ENCODE measurements around the gene SCAMP1.
A peak's percentile ranks its signal among the peaks of the same experiment; 100 is the strongest.

The SCAMP1 gene, protein sequence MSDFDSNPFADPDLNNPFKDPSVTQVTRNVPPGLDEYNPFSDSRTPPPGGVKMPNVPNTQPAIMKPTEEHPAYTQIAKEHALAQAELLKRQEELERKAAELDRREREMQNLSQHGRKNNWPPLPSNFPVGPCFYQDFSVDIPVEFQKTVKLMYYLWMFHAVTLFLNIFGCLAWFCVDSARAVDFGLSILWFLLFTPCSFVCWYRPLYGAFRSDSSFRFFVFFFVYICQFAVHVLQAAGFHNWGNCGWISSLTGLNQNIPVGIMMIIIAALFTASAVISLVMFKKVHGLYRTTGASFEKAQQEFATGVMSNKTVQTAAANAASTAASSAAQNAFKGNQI

DNA sequence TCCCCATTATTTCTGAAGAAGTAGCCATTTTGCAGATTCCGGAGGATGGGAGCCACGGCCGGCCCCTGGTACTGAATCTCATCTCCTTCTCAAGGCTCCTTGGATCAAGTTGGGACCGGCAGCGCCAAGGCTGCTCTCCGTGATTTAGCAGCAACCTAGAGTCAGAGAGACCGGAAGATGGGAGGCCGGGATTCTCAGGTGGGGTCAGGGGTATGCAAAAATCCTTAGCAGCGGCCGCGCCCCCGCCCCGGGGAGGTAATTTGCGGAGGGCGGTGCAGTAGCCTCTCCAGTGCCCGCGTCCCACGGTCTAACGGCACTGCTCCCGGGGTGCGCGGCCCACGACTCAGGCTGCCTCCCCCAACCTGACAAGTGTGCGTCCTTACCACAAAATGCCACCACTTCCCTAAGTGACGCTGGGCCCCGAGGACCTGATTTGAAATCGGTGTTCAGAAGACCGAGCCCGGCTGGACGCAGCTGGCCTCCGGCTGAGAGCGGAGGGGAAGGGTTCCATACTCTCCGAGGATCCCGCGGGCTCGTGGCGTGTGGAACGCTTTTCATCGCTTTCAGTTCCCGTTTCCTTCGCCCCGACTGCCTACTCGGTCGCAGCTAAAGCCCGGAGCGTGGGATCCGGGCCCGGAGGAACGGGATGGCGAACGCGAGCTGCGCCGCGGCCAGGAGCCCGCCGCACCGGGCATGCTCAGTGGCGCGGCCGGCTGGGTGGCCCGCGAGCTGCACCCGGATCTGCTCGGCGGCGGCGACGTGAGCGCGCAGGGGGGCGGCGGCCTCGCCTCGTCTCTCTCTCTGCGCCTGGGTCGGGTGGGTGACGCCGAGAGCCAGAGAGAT lies at the start of gene SCAMP1:
Gene SCAMP1, plus strand, starts transcription at position 787 of the 843 bp plus-strand sequence. Its CDS starts 55 bp downstream, at position 842.
- peaks cover 10% of the 10 kb centered on the region for H3K4me1 ChIP-seq (ENCODE audit: control insufficient read depth, low read depth, low read length)
- no peaks in the 10 kb centered on the region for H3K36me3 ChIP-seq (ENCODE audit: control insufficient read depth, low read depth, low read length)
- H3K9ac ChIP-seq (ENCODE audit: low read length) = peak within 1 kb of the TSS; percentile 88
- no peaks in the 10 kb centered on the region for H3K9me3 ChIP-seq (ENCODE audit: control insufficient read depth, low read depth, low read length)
- peak within 1 kb of the TSS; percentile 95 for H3K4me3 ChIP-seq (ENCODE audit: low read length)
- H3K27ac ChIP-seq (ENCODE audit: low read length) = peak within 1 kb of the TSS; percentile 80
- H3K27me3 ChIP-seq (ENCODE audit: control insufficient read depth, insufficient read depth, low read length) = no peaks in the 10 kb centered on the region

DNA sequence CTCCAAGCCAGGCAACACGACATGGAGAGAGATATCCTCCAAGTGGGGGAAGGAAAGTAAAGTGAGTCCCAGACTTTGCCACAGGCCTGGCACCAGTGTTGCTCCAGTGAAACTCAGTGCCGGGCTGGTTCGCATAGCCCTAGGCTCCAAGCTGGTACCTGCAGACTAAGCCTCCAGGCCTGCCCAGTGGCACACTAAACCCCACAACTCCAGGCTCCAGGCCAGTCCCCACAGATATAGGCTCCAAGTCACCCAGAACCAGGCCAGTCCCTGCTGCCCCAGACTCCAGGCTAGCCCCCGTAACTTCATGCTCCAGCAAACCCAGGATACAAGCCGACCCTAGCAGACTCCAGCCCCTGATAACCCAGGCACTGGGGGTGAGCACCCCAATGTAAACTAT lies 42.9 kb upstream of the SCAMP1 start:
- no peaks in the 10 kb centered on the region for H3K36me3 ChIP-seq (ENCODE audit: control insufficient read depth, low read depth, low read length)
- H3K27me3 ChIP-seq (ENCODE audit: control insufficient read depth, insufficient read depth, low read length) = no peaks in the 10 kb centered on the region
- no peak overlapping the region for H3K27ac ChIP-seq (ENCODE audit: low read length)
- H3K4me1 ChIP-seq (ENCODE audit: control insufficient read depth, low read depth, low read length) = peaks cover 8% of the 10 kb centered on the region
- no peak overlapping the region for H3K9ac ChIP-seq (ENCODE audit: low read length)
- H3K4me3 ChIP-seq (ENCODE audit: low read length) = no peak overlapping the region
- H3K9me3 ChIP-seq (ENCODE audit: control insufficient read depth, low read depth, low read length) = no peaks in the 10 kb centered on the region

DNA sequence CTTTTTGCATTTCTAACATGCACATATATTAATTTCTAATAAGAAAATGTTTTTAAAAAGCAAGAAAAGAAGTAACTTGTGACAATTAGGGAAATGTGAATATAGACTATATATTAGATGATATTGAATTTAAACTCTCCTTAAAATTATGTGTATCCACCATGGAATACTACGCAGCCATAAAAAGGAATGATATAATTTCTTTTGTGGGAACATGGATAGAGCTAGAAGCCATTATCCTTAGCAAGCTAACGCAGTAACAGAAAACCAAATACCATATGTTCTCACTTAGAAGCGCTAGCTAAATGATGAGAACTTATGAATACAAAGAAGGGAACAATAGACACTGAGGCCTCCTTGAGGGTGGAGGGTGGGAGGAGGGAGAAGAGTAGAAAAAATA lies 42.1 kb upstream of the SCAMP1 start:
- Histone ChIP-seq H3K27me3 (ENCODE audit: control insufficient read depth, insufficient read depth, low read length) (no peaks in the 10 kb centered on the region), H3K9ac (ENCODE audit: low read length) (no peak overlapping the region), H3K36me3 (ENCODE audit: control insufficient read depth, low read depth, low read length) (no peaks in the 10 kb centered on the region), H3K4me1 (ENCODE audit: control insufficient read depth, low read depth, low read length) (peaks cover 8% of the 10 kb centered on the region), H3K9me3 (ENCODE audit: control insufficient read depth, low read depth, low read length) (no peaks in the 10 kb centered on the region), H3K4me3 (ENCODE audit: low read length) (no peak overlapping the region), H3K27ac (ENCODE audit: low read length) (no peak overlapping the region)

DNA sequence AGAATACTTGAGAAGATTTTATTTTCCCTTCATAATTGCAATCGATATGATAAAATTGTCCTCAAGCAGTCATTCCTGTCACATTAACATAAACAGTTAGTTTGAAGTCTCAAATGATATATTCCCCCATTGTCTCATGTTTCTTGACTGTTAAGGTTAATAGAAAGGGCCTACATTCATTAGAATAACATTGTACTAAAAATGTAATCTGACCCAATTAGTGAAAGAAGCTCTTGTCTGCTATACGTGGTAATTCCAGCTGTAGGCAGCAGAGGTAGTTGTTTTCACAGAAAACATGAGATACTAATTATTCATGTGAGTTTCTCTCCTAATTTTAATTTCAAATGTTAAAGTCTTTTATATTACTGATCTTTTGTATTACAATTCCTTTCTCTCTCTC lies 40.0 kb upstream of the SCAMP1 start:
- no peak overlapping the region for H3K27ac ChIP-seq (ENCODE audit: low read length)
- H3K9me3 ChIP-seq (ENCODE audit: control insufficient read depth, low read depth, low read length) = no peaks in the 10 kb centered on the region
- H3K27me3 ChIP-seq (ENCODE audit: control insufficient read depth, insufficient read depth, low read length) = no peaks in the 10 kb centered on the region
- no peaks in the 10 kb centered on the region for H3K36me3 ChIP-seq (ENCODE audit: control insufficient read depth, low read depth, low read length)
- H3K9ac ChIP-seq (ENCODE audit: low read length) = no peak overlapping the region
- no peak overlapping the region for H3K4me3 ChIP-seq (ENCODE audit: low read length)
- H3K4me1 ChIP-seq (ENCODE audit: control insufficient read depth, low read depth, low read length) = peaks cover 8% of the 10 kb centered on the region

DNA sequence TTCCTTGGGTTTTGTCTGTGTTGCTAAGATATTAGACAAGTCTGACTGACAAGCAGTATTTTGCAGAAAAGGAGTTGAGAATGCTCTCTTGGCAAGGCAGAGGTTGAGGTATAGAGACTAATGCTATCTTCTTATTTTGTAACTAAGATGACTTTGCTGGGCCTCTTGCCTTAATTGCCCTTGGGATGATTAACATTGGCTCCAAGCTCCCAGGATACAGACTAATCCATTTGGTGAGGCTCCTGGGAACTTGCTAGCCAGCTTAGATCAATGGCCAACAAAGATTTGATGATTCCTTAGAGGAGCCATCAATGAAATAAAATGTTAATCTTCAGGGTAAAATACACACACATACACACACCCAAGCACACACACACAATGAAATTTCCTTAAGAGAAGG lies 37.2 kb upstream of the SCAMP1 start:
- no peak overlapping the region for H3K9ac ChIP-seq (ENCODE audit: low read length)
- no peaks in the 10 kb centered on the region for H3K9me3 ChIP-seq (ENCODE audit: control insufficient read depth, low read depth, low read length)
- H3K4me3 ChIP-seq (ENCODE audit: low read length) = no peak overlapping the region
- no peaks in the 10 kb centered on the region for H3K27me3 ChIP-seq (ENCODE audit: control insufficient read depth, insufficient read depth, low read length)
- no peak overlapping the region for H3K27ac ChIP-seq (ENCODE audit: low read length)
- H3K36me3 ChIP-seq (ENCODE audit: control insufficient read depth, low read depth, low read length) = no peaks in the 10 kb centered on the region
- H3K4me1 ChIP-seq (ENCODE audit: control insufficient read depth, low read depth, low read length) = peaks cover 9% of the 10 kb centered on the region

DNA sequence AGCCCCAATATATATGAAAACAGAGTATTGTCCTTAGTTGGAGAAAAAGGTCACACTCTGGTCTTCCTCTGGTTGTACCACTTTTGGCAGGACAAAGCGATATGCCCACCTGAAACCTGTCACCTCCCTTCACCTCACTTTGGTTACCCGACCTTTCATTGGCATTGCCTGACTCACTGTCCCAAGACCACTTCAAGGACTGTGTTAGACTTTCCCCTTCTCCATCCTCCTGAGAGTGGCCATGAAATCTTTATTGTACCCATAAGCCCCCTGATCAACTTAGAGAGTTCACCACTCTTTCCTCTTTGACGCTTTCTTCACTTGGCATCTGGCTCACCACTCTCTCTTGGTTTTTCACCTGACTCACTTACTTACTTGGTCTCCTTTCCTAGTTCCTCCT lies 33.5 kb upstream of the SCAMP1 start:
- Histone ChIP-seq H3K9ac (ENCODE audit: low read length) (no peak overlapping the region), H3K9me3 (ENCODE audit: control insufficient read depth, low read depth, low read length) (no peaks in the 10 kb centered on the region), H3K27ac (ENCODE audit: low read length) (no peak overlapping the region), H3K4me1 (ENCODE audit: control insufficient read depth, low read depth, low read length) (peaks cover 14% of the 10 kb centered on the region), H3K4me3 (ENCODE audit: low read length) (no peak overlapping the region), H3K36me3 (ENCODE audit: control insufficient read depth, low read depth, low read length) (no peaks in the 10 kb centered on the region), H3K27me3 (ENCODE audit: control insufficient read depth, insufficient read depth, low read length) (no peaks in the 10 kb centered on the region)

DNA sequence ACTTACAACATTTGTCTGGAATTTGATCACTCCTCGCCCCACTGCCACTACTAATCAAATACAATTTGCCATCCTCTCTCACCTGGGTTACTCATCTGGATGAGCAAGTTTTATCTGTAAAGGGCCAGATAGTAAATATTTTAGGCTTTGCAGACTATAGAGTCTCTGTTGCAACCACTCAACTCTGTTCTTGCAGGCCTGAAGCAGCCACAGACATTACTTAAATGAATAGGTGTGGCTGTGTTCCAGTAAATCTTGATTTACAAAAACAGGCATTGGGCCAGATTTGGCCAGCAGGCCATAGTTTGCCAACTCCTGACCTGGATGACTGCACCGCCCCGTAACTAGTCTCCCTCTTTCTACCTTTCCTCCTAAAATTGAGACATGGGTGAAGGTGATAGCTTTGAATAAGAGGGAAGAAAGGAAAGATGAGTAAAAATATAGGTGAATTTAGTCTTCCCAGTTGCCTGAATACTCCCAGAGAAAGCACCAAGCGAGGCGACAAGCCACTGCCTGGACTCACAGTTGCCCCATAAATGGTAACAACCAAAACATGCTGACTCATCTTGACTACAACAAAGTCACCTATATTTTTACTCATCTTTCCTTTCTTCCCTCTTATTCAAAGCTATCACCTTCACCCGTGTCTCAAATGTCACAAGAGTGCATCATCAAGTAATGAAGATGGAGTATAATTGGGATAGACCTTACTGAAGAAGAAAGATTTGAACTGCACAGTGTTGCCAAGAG lies 32.5 kb upstream of the SCAMP1 start:
- no peak overlapping the region for H3K27ac ChIP-seq (ENCODE audit: low read length)
- peaks cover 14% of the 10 kb centered on the region for H3K4me1 ChIP-seq (ENCODE audit: control insufficient read depth, low read depth, low read length)
- H3K9me3 ChIP-seq (ENCODE audit: control insufficient read depth, low read depth, low read length) = no peaks in the 10 kb centered on the region
- H3K9ac ChIP-seq (ENCODE audit: low read length) = no peak overlapping the region
- no peak overlapping the region for H3K4me3 ChIP-seq (ENCODE audit: low read length)
- H3K36me3 ChIP-seq (ENCODE audit: control insufficient read depth, low read depth, low read length) = no peaks in the 10 kb centered on the region
- no peaks in the 10 kb centered on the region for H3K27me3 ChIP-seq (ENCODE audit: control insufficient read depth, insufficient read depth, low read length)

DNA sequence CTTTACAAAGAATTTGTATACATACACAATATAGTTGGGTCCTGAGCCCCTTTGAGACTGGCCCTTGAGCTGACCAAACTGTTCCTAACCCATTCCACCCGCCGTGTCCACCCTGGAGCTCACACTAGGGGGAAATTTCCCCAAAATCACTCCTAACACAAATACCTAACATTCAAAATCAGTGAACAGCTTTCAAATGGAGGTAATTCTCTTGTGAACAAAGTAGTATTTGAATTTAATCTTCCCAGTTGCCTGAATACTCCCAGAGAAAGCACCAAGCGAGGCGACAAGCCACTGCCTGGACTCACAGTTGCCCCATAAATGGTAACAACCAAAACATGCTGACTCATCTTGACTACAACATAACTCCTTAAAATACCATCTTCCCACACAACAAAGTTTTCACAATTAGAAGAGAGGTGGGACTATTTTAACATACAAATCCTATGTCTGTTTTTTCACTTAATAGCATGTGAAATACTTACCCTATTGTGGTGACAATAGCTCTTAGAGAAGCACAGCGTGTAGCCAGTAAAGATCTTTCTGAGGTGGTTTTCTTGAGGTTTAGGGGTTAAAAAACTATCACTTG lies 31.7 kb upstream of the SCAMP1 start:
- Histone ChIP-seq H3K9me3 (ENCODE audit: control insufficient read depth, low read depth, low read length) (no peaks in the 10 kb centered on the region), H3K4me1 (ENCODE audit: control insufficient read depth, low read depth, low read length) (peaks cover 14% of the 10 kb centered on the region), H3K4me3 (ENCODE audit: low read length) (no peak overlapping the region), H3K9ac (ENCODE audit: low read length) (no peak overlapping the region), H3K27ac (ENCODE audit: low read length) (no peak overlapping the region), H3K36me3 (ENCODE audit: control insufficient read depth, low read depth, low read length) (no peaks in the 10 kb centered on the region), H3K27me3 (ENCODE audit: control insufficient read depth, insufficient read depth, low read length) (no peaks in the 10 kb centered on the region)

DNA sequence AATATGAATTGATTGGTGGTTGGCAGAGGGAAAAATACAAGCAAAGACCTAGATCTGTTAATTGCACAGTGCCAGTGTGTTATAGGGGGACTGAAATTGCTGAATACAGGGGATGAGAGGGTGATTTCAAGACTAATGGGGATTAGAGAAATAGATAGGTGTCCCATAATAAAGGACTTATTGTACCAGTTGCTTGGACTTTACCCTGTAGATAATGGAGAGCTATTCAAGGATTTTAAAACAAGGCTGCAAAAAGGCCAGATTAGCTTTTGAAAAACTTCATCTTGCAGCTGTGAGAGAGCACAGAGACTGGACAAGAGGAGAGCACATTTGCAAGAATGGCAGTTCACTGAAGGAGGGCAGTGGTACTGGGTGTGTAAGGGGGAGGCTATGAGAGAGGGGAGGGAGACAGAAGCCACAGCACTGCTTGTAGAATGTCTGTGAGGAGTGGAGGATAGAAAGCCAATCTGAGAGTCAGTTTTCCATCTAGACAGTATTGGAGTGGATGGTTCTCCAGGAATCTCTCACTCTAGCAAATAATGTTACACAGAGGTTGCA lies 28.8 kb upstream of the SCAMP1 start:
- no peak overlapping the region for H3K27ac ChIP-seq (ENCODE audit: low read length)
- peaks cover 14% of the 10 kb centered on the region for H3K4me1 ChIP-seq (ENCODE audit: control insufficient read depth, low read depth, low read length)
- no peaks in the 10 kb centered on the region for H3K27me3 ChIP-seq (ENCODE audit: control insufficient read depth, insufficient read depth, low read length)
- no peak overlapping the region for H3K9ac ChIP-seq (ENCODE audit: low read length)
- H3K36me3 ChIP-seq (ENCODE audit: control insufficient read depth, low read depth, low read length) = no peaks in the 10 kb centered on the region
- H3K9me3 ChIP-seq (ENCODE audit: control insufficient read depth, low read depth, low read length) = no peaks in the 10 kb centered on the region
- no peak overlapping the region for H3K4me3 ChIP-seq (ENCODE audit: low read length)

DNA sequence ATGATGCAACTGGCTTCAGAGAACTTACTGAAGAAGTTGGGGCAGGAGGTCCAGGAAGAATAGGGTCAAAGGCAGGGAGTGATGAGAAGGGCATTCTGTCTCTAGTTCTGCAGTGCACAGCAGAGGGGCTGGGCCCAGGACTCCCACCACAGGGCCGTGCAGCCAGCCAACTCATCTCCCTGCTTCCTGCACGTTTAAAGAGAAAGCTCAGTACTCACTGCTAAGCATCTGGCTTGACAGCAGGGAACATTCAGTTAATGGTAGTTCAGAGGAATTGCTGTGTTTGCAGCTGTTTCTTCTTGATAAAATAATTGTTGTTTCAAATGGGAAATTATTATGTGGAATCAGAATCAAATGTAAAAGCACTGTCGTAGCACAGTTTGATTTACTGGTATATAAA lies 25.6 kb upstream of the SCAMP1 start:
- Histone ChIP-seq H3K9me3 (ENCODE audit: control insufficient read depth, low read depth, low read length) (no peaks in the 10 kb centered on the region), H3K27ac (ENCODE audit: low read length) (no peak overlapping the region), H3K4me3 (ENCODE audit: low read length) (no peak overlapping the region), H3K4me1 (ENCODE audit: control insufficient read depth, low read depth, low read length) (no peaks in the 10 kb centered on the region), H3K36me3 (ENCODE audit: control insufficient read depth, low read depth, low read length) (no peaks in the 10 kb centered on the region), H3K27me3 (ENCODE audit: control insufficient read depth, insufficient read depth, low read length) (peaks cover 10% of the 10 kb centered on the region), H3K9ac (ENCODE audit: low read length) (no peak overlapping the region)

DNA sequence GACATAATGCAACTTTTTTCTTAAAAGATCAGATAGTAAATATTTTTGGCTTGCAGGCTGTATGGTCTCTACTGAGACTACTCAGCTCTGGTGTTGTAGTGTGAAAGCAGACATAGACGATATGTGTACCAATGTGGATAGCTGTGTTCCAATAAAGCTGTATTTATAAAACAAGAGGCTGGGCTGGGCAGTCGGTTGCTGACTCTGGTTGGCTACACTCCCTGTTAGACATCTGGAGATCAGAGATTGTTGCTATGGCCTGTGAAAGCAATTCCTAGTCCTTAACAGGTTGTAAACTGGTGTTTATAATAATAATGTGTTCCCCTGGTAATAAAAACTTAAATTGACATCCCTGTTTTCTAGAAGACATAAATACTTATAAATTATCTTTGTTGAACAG lies 24.4 kb upstream of the SCAMP1 start:
- Histone ChIP-seq H3K27ac (ENCODE audit: low read length) (no peak overlapping the region), H3K9ac (ENCODE audit: low read length) (no peak overlapping the region), H3K9me3 (ENCODE audit: control insufficient read depth, low read depth, low read length) (no peaks in the 10 kb centered on the region), H3K4me3 (ENCODE audit: low read length) (no peak overlapping the region), H3K4me1 (ENCODE audit: control insufficient read depth, low read depth, low read length) (peaks cover 3% of the 10 kb centered on the region), H3K36me3 (ENCODE audit: control insufficient read depth, low read depth, low read length) (no peaks in the 10 kb centered on the region), H3K27me3 (ENCODE audit: control insufficient read depth, insufficient read depth, low read length) (peaks cover 21% of the 10 kb centered on the region)
